HEK293 (cell line): ENCODE measurements around the gene ME3.
A peak's percentile ranks its signal among the peaks of the same experiment; 100 is the strongest.

Experiments used
- GLIS2 ChIP-seq: fragments of 450-650 bp; formaldehyde crosslinking; IDR thresholded peaks from 2 replicates; pipeline ENCODE4 v1.5.1; 2016; ENCODE audit warnings: missing biosample characterization, missing genetic modification characterization
- IKZF3 ChIP-seq: fragments of 450-650 bp; IDR thresholded peaks from 2 replicates; pipeline ENCODE4 v1.5.0; 2018; ENCODE audit warnings: missing biosample characterization, mild to moderate bottlenecking, missing genetic modification characterization, moderate library complexity
- KLF10 ChIP-seq: fragments of 450-650 bp; IDR thresholded peaks from 2 replicates; pipeline ENCODE4 v1.5.1; 2018; ENCODE audit warnings: missing biosample characterization, mild to moderate bottlenecking, missing genetic modification characterization
- MYNN ChIP-seq: fragments of 450-650 bp; formaldehyde crosslinking; IDR thresholded peaks from 2 replicates; pipeline ENCODE4 v1.5.1; 2016; ENCODE audit warnings: missing biosample characterization, missing genetic modification characterization, borderline replicate concordance
- SP3 ChIP-seq: fragments of 450-650 bp; formaldehyde crosslinking; IDR thresholded peaks from 2 replicates; pipeline ENCODE4 v1.5.1; 2016; ENCODE audit warnings: missing biosample characterization, missing genetic modification characterization
- TRIM28 ChIP-seq: IDR thresholded peaks from 2 replicates; pipeline ENCODE4 v1.6.1; 2011; ENCODE audit warnings: low read length, control low read depth, borderline replicate concordance
- YY1 ChIP-seq: fragments of 450-650 bp; formaldehyde crosslinking; IDR thresholded peaks from 2 replicates; pipeline ENCODE4 v1.5.1; 2018; ENCODE audit warnings: missing biosample characterization, missing genetic modification characterization
- ZEB2 ChIP-seq: fragments of 450-650 bp; formaldehyde crosslinking; IDR thresholded peaks from 2 replicates; pipeline ENCODE4 v1.5.1; 2016; ENCODE audit warnings: missing biosample characterization, missing genetic modification characterization
- ZIC2 ChIP-seq: fragments of 450-650 bp; formaldehyde crosslinking; IDR thresholded peaks from 2 replicates; pipeline ENCODE4 v1.5.1; 2016; ENCODE audit warnings: missing biosample characterization, missing genetic modification characterization
- ZNF132 ChIP-seq: fragments of 450-650 bp; formaldehyde crosslinking; IDR thresholded peaks from 2 replicates; pipeline ENCODE4 v1.5.1; 2017; ENCODE audit warnings: missing biosample characterization, missing genetic modification characterization, borderline replicate concordance
- ZNF140 ChIP-seq: fragments of 450-650 bp; formaldehyde crosslinking; IDR thresholded peaks from 2 replicates; pipeline ENCODE4 v1.5.1; 2016; ENCODE audit warnings: missing biosample characterization, missing genetic modification characterization
- ZNF239 ChIP-seq: fragments of 450-650 bp; formaldehyde crosslinking; IDR thresholded peaks from 2 replicates; pipeline ENCODE4 v1.5.1; 2016; ENCODE audit warnings: missing biosample characterization, missing genetic modification characterization
- ZNF24 ChIP-seq: fragments of 450-650 bp; formaldehyde crosslinking; IDR thresholded peaks from 2 replicates; pipeline ENCODE4 v1.5.1; 2016; ENCODE audit warnings: missing biosample characterization, missing genetic modification characterization
- ZNF248 ChIP-seq: fragments of 450-650 bp; formaldehyde crosslinking; IDR thresholded peaks from 2 replicates; pipeline ENCODE4 v1.5.1; 2017; ENCODE audit warnings: missing biosample characterization, missing genetic modification characterization
- ZNF37A ChIP-seq: fragments of 450-650 bp; IDR thresholded peaks from 2 replicates; pipeline ENCODE4 v1.5.1; 2018; ENCODE audit warnings: missing biosample characterization, missing genetic modification characterization
- ZNF549 ChIP-seq: fragments of 450-650 bp; IDR thresholded peaks from 2 replicates; pipeline ENCODE4 v1.5.1; 2018; ENCODE audit warnings: missing biosample characterization, missing genetic modification characterization, mild to moderate bottlenecking, inconsistent platforms, moderate library complexity
- ZNF610 ChIP-seq: fragments of 450-650 bp; formaldehyde crosslinking; IDR thresholded peaks from 2 replicates; pipeline ENCODE4 v1.5.1; 2016; ENCODE audit warnings: missing biosample characterization, missing genetic modification characterization, borderline replicate concordance
- ZNF664 ChIP-seq: fragments of 450-650 bp; formaldehyde crosslinking; IDR thresholded peaks from 2 replicates; pipeline ENCODE4 v1.5.1; 2016; ENCODE audit warnings: missing biosample characterization, missing genetic modification characterization
- ZNF791 ChIP-seq: fragments of 450-650 bp; formaldehyde crosslinking; IDR thresholded peaks from 2 replicates; pipeline ENCODE4 v1.5.1; 2016; ENCODE audit warnings: missing biosample characterization, missing genetic modification characterization
- ZSCAN30 ChIP-seq: fragments of 450-650 bp; IDR thresholded peaks from 2 replicates; pipeline ENCODE4 v1.5.1; 2018; ENCODE audit warnings: missing biosample characterization, mild to moderate bottlenecking, missing genetic modification characterization, moderate library complexity
- TF ChIP-seq, protein P1 (sequence below): fragments of 450-650 bp; formaldehyde crosslinking; IDR thresholded peaks from 2 replicates; pipeline ENCODE4 v1.5.1; 2016; ENCODE audit warnings: missing biosample characterization, missing genetic modification characterization
- TF ChIP-seq, protein P2 (sequence below): fragments of 450-650 bp; formaldehyde crosslinking; IDR thresholded peaks from 2 replicates; pipeline ENCODE4 v1.5.1; 2017; ENCODE audit warnings: missing biosample characterization, missing genetic modification characterization
- TF ChIP-seq, protein P3 (sequence below): fragments of 450-650 bp; IDR thresholded peaks from 2 replicates; pipeline ENCODE4 v1.5.1; 2018; ENCODE audit warnings: missing biosample characterization, missing genetic modification characterization
- TF ChIP-seq, protein P4 (sequence below): fragments of 450-650 bp; formaldehyde crosslinking; IDR thresholded peaks from 2 replicates; pipeline ENCODE4 v1.5.1; 2017; ENCODE audit warnings: missing biosample characterization, missing genetic modification characterization
- TF ChIP-seq, protein P5 (sequence below): fragments of 450-650 bp; formaldehyde crosslinking; IDR thresholded peaks from 2 replicates; pipeline ENCODE4 v1.5.1; 2016; ENCODE audit warnings: missing biosample characterization, missing genetic modification characterization
- TF ChIP-seq, protein P6 (sequence below): fragments of 450-650 bp; formaldehyde crosslinking; optimal IDR thresholded peaks from 2 replicates; pipeline ENCODE3; 2016; ENCODE audit warnings: missing biosample characterization, mild to moderate bottlenecking, missing genetic modification characterization

The ME3 gene

DNA sequence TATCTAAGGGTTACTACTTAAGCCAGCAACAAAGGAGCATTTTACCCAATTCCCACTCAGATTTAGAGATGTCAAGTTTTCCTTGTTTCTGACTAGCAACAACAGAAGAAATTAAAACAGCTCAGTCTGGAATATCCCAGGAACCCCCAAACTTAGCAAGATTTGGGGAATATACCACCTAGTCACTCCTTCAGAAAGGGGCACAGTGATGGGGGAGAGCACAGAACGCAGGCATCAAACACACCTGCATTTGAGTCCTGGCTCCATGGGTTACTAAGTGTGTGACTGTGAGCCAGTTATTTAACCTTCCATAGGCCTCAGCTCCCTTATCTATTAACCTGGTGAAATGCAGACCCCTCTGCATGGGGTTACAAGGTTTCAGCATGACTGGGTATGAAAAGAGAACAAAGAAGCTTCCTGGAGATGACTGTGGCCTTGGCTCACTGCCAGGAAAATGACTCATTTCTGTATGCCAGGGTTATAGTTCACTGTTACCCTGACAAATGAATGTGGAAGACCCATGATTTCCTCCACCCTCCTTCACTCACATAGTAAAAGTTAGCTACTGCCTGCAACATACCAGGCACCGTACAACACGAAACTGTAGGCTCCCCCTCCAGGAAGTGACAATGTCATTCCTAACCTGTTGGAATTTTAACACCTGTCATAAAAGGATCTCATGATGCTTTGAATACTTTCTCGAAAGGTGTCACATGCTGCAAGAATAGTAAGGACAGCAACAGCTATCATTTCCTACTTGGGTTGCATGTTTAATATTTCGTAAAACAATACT, 79.6 kb downstream of the ME3 start (continued):
- TF ChIP-seq, protein P1, sequence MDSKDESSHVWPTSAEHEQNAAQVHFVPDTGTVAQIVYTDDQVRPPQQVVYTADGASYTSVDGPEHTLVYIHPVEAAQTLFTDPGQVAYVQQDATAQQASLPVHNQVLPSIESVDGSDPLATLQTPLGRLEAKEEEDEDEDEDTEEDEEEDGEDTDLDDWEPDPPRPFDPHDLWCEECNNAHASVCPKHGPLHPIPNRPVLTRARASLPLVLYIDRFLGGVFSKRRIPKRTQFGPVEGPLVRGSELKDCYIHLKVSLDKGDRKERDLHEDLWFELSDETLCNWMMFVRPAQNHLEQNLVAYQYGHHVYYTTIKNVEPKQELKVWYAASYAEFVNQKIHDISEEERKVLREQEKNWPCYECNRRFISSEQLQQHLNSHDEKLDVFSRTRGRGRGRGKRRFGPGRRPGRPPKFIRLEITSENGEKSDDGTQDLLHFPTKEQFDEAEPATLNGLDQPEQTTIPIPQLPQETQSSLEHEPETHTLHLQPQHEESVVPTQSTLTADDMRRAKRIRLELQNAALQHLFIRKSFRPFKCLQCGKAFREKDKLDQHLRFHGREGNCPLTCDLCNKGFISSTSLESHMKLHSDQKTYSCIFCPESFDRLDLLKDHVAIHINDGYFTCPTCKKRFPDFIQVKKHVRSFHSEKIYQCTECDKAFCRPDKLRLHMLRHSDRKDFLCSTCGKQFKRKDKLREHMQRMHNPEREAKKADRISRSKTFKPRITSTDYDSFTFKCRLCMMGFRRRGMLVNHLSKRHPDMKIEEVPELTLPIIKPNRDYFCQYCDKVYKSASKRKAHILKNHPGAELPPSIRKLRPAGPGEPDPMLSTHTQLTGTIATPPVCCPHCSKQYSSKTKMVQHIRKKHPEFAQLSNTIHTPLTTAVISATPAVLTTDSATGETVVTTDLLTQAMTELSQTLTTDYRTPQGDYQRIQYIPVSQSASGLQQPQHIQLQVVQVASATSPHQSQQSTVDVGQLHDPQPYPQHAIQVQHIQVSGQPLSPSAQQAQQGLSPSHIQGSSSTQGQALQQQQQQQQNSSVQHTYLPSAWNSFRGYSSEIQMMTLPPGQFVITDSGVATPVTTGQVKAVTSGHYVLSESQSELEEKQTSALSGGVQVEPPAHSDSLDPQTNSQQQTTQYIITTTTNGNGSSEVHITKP (tag by site-specific recombination): peak; percentile 67
- TF ChIP-seq ZNF549 (tag by site-specific recombination) (0 out of 2 replicates have a peak, but pooled peaks have one; percentile 46), SP3 (tag by site-specific recombination) (peak; percentile 24; the same call in 1 of the 2 replicates), ZNF132 (tag by site-specific recombination) (no peak), ZNF140 (tag by site-specific recombination) (no peak), MYNN (tag by site-specific recombination) (no peak), GLIS2 (tag by site-specific recombination) (peak; percentile 55), ZIC2 (tag by site-specific recombination) (peak; percentile 73; the same call in 1 of the 2 replicates), ZNF248 (tag by site-specific recombination) (no peak), ZNF239 (tag by site-specific recombination) (no peak), ZNF24 (peak; percentile 70; the same call in 1 of the 2 replicates), YY1 (tag by site-specific recombination) (no peak), ZNF791 (tag by site-specific recombination) (no peak), IKZF3 (tag by site-specific recombination) (peak; percentile 74), TRIM28 (peak; percentile 80), ZNF610 (tag by site-specific recombination) (no peak), ZSCAN30 (tag by site-specific recombination) (no peak; the same call in 1 of the 2 replicates), KLF10 (tag by site-specific recombination) (peak; percentile 77), ZNF664 (tag by site-specific recombination) (peak; percentile 76; the same call in 1 of the 2 replicates), ZNF37A (peak; percentile 74; the same call in 1 of the 2 replicates), ZEB2 (tag by site-specific recombination) (peak; percentile 75)
- TF ChIP-seq, protein P2, sequence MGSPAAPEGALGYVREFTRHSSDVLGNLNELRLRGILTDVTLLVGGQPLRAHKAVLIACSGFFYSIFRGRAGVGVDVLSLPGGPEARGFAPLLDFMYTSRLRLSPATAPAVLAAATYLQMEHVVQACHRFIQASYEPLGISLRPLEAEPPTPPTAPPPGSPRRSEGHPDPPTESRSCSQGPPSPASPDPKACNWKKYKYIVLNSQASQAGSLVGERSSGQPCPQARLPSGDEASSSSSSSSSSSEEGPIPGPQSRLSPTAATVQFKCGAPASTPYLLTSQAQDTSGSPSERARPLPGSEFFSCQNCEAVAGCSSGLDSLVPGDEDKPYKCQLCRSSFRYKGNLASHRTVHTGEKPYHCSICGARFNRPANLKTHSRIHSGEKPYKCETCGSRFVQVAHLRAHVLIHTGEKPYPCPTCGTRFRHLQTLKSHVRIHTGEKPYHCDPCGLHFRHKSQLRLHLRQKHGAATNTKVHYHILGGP (tag by site-specific recombination): 0 out of 2 replicates have a peak, but pooled peaks have one; percentile 29
- TF ChIP-seq, protein P3, sequence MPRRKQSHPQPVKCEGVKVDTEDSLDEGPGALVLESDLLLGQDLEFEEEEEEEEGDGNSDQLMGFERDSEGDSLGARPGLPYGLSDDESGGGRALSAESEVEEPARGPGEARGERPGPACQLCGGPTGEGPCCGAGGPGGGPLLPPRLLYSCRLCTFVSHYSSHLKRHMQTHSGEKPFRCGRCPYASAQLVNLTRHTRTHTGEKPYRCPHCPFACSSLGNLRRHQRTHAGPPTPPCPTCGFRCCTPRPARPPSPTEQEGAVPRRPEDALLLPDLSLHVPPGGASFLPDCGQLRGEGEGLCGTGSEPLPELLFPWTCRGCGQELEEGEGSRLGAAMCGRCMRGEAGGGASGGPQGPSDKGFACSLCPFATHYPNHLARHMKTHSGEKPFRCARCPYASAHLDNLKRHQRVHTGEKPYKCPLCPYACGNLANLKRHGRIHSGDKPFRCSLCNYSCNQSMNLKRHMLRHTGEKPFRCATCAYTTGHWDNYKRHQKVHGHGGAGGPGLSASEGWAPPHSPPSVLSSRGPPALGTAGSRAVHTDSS: no peak
- TF ChIP-seq, protein P4, sequence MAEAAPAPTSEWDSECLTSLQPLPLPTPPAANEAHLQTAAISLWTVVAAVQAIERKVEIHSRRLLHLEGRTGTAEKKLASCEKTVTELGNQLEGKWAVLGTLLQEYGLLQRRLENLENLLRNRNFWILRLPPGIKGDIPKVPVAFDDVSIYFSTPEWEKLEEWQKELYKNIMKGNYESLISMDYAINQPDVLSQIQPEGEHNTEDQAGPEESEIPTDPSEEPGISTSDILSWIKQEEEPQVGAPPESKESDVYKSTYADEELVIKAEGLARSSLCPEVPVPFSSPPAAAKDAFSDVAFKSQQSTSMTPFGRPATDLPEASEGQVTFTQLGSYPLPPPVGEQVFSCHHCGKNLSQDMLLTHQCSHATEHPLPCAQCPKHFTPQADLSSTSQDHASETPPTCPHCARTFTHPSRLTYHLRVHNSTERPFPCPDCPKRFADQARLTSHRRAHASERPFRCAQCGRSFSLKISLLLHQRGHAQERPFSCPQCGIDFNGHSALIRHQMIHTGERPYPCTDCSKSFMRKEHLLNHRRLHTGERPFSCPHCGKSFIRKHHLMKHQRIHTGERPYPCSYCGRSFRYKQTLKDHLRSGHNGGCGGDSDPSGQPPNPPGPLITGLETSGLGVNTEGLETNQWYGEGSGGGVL (tag by site-specific recombination): peak; percentile 67
- TF ChIP-seq, protein P5, sequence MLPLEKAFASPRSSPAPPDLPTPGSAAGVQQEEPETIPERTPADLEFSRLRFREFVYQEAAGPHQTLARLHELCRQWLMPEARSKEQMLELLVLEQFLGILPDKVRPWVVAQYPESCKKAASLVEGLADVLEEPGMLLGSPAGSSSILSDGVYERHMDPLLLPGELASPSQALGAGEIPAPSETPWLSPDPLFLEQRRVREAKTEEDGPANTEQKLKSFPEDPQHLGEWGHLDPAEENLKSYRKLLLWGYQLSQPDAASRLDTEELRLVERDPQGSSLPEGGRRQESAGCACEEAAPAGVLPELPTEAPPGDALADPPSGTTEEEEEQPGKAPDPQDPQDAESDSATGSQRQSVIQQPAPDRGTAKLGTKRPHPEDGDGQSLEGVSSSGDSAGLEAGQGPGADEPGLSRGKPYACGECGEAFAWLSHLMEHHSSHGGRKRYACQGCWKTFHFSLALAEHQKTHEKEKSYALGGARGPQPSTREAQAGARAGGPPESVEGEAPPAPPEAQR (tag by site-specific recombination): no peak
- TF ChIP-seq, protein P6, sequence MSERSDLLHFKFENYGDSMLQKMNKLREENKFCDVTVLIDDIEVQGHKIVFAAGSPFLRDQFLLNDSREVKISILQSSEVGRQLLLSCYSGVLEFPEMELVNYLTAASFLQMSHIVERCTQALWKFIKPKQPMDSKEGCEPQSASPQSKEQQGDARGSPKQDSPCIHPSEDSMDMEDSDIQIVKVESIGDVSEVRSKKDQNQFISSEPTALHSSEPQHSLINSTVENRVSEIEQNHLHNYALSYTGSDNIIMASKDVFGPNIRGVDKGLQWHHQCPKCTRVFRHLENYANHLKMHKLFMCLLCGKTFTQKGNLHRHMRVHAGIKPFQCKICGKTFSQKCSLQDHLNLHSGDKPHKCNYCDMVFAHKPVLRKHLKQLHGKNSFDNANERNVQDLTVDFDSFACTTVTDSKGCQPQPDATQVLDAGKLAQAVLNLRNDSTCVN (tag by site-specific recombination): no peak
